DND-41 (cell line): ENCODE measurements around the gene NETO2.

Experiments
- EZH2 ChIP-seq: IDR thresholded peaks from 3 replicates; pipeline ENCODE4 v1.6.1; 2012; ENCODE audit warnings: borderline replicate concordance, low read depth, mild to moderate bottlenecking, moderate library complexity, low read length, inconsistent platforms; ENCODE audit not compliant: severe bottlenecking
- TF ChIP-seq, protein P1 (sequence below): IDR thresholded peaks from 2 replicates; pipeline ENCODE4 v1.5.1; 2012; ENCODE audit warnings: borderline replicate concordance, low read length, moderate library complexity, mild to moderate bottlenecking; ENCODE audit not compliant: poor library complexity, severe bottlenecking; ENCODE audit errors: extremely low read depth

DNA sequence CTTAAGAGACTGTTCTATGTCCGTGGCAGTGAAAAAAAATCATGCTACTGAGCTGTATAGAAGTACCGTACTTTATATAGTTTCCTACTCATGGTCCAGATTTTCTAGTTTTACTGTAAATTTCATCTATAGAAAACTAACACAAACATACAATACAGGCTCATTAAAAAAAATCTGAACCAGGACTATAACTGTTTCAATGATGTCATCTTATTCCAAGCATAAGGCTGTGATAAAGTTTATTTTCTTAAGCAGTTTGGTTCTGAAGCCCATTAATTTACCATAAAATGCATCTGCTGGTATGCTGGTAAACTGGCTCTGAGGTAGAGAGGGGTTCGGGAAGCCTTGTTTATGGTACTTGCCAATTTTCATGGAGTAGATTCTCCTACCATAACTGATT, 16.7 kb upstream of the NETO2 start:
- TF ChIP-seq, protein P1, sequence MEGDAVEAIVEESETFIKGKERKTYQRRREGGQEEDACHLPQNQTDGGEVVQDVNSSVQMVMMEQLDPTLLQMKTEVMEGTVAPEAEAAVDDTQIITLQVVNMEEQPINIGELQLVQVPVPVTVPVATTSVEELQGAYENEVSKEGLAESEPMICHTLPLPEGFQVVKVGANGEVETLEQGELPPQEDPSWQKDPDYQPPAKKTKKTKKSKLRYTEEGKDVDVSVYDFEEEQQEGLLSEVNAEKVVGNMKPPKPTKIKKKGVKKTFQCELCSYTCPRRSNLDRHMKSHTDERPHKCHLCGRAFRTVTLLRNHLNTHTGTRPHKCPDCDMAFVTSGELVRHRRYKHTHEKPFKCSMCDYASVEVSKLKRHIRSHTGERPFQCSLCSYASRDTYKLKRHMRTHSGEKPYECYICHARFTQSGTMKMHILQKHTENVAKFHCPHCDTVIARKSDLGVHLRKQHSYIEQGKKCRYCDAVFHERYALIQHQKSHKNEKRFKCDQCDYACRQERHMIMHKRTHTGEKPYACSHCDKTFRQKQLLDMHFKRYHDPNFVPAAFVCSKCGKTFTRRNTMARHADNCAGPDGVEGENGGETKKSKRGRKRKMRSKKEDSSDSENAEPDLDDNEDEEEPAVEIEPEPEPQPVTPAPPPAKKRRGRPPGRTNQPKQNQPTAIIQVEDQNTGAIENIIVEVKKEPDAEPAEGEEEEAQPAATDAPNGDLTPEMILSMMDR: no peak
- TF ChIP-seq EZH2: no peak
